COR-L47 (cell line): ENCODE results near the gene KCND3.

Experiments used
- DNase-seq: peaks from one replicate; lab custom pipeline; 2025; lab: John Stamatoyannopoulos, UW

Gene KCND3

GRCh38 chr1:111739925-111740765 is 249.3 kb downstream of the KCND3 start:
- peak; percentile 72 for DNase-seq

DNA sequence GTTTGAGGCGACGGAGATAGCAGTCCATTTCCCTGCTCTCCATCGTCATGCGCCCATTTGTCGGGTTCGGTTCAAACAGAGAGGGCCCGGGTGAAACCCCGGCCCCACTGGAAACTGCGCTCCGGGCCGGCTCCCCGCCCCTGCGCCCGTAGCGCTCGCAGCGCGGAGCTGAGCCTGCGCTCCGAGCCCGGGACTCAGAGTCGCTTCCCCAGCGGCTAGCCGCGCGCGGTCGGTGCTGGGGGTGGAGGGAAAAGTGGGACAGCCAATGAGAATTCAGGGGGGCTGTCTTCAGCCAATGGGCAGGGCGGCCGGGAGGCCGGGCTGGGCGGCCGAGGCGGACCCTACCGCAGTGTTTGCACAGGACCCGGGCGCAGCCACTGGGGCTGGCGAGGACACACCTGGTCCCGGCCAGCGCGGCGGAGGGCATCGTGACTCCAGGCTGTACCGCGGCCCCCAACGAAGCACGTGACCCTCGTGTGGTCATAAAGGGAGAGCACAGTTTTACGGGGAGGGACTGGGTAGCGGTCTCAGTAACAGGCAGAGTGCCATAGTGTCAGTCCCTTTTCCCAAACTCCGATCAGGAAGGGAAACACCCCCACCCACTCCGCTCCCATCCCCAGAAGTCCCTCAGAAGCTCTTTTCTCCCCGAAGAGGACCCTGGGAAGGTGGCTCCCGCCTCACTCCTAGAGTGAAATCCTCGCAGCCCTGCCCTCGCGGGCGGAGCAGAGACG is 250.1 kb downstream of the KCND3 start, which contains the start of gene INKA2:
TSS of gene INKA2 (minus strand) at position 202 of the 731 bp plus-strand sequence. CDS start at position 49, 153 bp downstream.
- DNase-seq: peak; percentile 93

GRCh38 chr1:111738436-111739193 is 250.9 kb downstream of the KCND3 start:
- DNase-seq: peak; percentile 83

GRCh38 chr1:111738133-111738435 is 251.4 kb downstream of the KCND3 start:
- DNase-seq: no peak

GRCh38 chr1:111737216-111738132 is 252.0 kb downstream of the KCND3 start:
- no peak for DNase-seq

GRCh38 chr1:111736548-111737215 is 252.8 kb downstream of the KCND3 start:
- peak; percentile 85 for DNase-seq

DNA sequence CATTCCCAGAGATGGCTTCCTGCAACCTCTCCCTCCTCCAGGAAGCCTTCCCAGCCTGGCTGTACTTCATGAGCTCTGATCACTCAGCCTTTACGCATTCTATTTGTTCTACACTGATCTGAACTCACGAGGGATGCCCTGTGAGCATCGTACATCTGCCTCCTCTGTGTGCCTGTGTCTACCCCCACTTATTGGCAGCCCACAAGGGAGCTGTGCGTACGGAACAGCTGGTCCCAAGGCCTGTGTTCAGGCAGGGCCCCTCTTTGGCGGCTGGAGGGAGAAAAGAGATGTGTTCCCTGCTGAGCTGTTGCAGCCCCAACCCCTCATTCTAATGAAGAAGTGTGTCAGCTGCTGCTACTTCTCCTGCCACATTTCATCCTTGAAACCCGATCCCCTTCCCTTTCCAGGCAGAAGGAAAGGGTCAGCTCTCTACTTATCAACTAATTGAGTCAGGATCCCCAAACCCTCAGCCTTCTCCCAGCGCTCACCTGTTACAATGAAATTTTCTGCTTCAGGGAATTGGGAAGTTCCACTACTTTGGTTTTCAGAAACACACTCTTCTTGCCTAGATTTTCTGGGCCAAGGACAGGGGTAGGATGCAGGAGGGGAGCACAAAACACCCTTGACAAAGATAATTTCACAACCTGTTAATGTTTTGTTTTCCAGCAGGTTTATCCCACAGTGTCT is 253.5 kb downstream of the KCND3 start:
- DNase-seq: no peak

DNA sequence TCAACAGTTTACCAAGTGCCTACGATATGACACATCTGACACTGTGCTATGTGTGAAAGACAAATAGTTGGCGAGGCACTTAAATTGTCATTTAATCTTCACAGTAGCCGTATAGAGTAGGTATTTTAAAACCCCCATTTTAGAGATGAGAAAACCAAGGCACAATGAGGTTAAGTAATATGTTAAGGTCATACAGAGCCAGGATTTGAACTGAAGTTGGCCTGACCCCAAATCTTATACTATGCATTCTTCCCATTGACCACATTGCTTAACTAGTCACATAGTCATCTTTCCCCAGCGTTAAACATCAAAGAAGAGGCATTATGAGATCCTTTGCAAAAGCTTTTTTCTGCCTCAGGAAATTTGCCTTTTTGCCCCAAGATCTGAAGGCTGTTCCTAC is 254.1 kb downstream of the KCND3 start:
- no peak for DNase-seq

GRCh38 chr1:111734856-111735255 is 254.6 kb downstream of the KCND3 start:
- no peak for DNase-seq

DNA sequence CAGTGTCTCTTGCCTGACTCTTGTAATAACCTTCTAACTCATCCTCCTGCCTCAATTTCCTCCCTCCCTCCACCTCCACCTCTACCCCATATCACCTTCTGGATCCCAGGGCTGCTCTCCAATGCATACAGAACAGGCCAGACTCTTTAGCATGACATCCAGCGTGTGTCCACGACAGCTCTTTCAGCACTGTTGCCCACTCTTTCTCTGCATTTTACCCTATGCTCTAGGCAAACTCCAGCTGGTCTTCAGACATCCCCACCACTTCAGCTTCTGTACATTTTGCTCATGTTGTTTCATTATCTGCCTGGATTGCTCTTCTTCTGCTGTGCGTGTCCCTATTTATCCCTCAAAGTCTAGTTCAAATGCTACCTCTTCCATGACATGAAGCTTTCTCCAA is 255.0 kb downstream of the KCND3 start:
- DNase-seq: no peak

- DNase-seq: no peak
Observed at GRCh38 chr1:111733992-111734341, 255.5 kb downstream of the KCND3 start.

DNA sequence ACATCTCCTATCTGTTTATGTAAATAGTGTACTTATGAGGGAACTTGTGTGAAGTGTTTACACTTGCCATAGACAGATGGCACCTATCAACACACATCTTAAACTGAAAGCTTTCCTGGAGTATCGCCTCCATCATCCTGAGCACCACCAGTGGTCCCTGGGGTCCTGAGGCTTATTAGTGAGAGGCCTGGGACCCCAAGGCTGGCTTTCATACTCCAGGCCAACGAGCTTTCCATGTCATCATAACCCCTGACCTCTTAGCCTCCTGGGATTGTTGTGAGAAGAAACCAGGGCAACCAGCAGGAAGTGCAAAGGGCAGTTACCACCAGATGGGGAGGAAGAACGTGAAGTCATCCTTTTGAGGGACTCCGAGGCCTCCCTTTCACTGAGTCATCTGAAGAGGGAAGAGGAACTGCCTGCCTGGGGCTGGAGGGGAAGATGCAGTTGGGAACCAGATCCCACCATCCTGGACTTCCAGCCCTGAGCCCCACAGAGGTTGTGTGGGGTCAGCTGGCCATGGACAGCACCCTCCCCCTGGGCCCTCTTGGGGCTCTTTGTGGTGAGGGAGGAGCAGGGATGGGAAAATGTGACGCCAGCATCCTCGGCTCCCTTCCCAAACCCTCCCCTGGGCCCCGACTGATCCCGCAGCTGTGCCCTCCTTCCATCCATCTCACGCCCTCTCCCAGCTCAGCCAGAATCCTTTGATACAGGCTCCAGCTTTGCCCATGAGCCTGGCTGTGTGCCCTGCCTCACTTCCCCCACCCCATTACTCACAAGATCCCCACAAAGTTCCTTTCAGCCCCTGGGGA is 256.1 kb downstream of the KCND3 start:
- no peak for DNase-seq

GRCh38 chr1:111732718-111733117 is 256.8 kb downstream of the KCND3 start:
- no peak for DNase-seq

GRCh38 chr1:111731956-111732355 is 257.5 kb downstream of the KCND3 start:
- DNase-seq: no peak

GRCh38 chr1:111730706-111731105 is 258.8 kb downstream of the KCND3 start:
- no peak for DNase-seq

DNA sequence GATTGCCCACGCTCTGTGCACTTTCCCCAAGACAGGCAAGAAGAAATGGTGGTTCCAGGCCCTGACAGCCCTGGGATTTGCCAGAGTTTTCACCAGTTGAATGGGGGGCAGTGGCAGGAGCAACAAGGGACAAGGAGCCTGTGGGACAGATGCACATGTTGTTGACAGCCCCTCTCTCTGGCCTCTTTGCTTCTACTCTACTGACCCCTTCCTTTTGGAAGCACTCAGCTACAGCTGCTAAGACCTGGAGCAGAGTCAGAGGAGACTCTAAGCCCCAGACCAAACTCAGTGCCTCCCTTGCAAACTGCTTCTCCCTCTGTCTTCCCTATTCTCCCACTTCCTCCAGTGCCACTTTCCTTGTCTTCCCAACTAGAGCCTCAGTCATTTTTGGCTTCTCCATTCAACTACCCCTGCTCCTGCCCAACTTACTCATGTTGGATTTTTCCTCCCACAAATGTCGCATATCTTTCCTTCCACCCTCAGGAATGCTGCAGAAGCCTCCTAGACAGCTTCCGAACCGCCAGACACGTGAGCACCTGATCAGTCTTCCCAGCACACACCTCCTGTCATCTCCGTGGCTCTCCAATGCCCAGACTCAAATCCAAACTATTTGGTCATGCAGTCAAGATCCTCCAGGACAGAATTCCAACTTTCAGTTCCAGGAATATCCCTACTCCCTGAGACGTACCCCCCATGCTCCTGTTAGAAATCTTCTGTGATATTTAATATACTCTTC is 259.4 kb downstream of the KCND3 start:
- DNase-seq: no peak

DNA sequence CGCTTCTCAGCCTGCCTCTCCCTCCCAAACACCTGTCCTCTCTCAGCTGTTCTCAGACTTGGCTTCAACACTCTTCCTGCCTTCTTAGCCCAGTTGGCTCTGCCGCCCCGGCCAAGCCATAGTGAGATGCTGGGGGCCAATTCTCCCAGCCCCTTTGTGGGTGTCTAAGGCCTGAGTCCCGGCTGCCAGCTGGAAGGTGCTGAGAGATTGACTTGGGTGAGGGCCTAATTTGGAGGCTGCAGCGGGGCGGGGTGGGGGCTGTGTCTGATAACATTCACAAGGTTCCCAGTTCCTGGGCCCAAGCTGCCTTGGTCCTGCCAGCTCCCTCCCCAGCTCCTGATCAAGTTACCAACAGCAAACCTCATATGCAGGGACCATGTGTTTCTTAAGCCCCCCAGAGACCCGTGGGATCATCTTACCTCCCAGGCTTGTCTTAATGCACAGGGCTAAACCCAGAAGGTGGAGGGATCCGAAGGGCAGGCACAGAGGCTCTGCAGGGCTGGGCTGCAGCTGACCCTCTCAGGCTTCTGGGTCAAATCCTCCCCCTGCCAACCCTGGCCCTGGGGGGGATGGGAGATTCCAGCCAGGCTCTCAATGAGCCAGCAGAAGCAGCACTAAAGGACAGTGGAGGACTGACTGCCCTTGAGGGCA is 260.1 kb downstream of the KCND3 start:
- DNase-seq: no peak

GRCh38 chr1:111727056-111727455 is 262.4 kb downstream of the KCND3 start:
- DNase-seq: no peak
